Measurements from ENCODE around the gene PLEKHF1. TPM values are rescaled to one million over a fixed set of nuclear protein-coding genes. Genes with fewer than 3 reads are reported as not detected.
A peak's percentile ranks its signal among the peaks of the same experiment; 100 is the strongest.

PLEKHF1 gene
- total and polyA plus RNA-seq, 11 donors = 7.8 to 46.1 (median 18.0) TPM

GRCh38 chr19:29617366-29618266 lies 47.6 kb upstream of the PLEKHF1 start:
- Histone ChIP-seq H3K36me3 (peaks cover 0 to 44% (median 39%) of the 10 kb centered on the region in 9 donors), H3K4me3 (no peak overlapping the region), H3K4me1 (peaks cover 0 to 3% (median 0%) of the 10 kb centered on the region in 12 donors), H3K27me3 (peaks cover 0 to 8% (median 0%) of the 10 kb centered on the region in 9 donors), H3K9me3 (no peaks in the 10 kb centered on the region), H3K27ac (no peak overlapping the region)
- no peak for TF ChIP-seq POLR2A (IDR thresholded peaks at IDR 0.05)
- TF ChIP-seq, protein P1, sequence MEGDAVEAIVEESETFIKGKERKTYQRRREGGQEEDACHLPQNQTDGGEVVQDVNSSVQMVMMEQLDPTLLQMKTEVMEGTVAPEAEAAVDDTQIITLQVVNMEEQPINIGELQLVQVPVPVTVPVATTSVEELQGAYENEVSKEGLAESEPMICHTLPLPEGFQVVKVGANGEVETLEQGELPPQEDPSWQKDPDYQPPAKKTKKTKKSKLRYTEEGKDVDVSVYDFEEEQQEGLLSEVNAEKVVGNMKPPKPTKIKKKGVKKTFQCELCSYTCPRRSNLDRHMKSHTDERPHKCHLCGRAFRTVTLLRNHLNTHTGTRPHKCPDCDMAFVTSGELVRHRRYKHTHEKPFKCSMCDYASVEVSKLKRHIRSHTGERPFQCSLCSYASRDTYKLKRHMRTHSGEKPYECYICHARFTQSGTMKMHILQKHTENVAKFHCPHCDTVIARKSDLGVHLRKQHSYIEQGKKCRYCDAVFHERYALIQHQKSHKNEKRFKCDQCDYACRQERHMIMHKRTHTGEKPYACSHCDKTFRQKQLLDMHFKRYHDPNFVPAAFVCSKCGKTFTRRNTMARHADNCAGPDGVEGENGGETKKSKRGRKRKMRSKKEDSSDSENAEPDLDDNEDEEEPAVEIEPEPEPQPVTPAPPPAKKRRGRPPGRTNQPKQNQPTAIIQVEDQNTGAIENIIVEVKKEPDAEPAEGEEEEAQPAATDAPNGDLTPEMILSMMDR (IDR thresholded peaks at IDR 0.05) = no peak
- DNase-seq (peak in 1 of 5 donors; percentile 12), ATAC-seq (no peak)
- intact Hi-C loops (cut with DNase I) = loop anchor here in 1 of 10 donors (10.0 kb wide), 1 partner anchor 257 kb away; no protein-coding TSS in a partner anchor
- WGBS, 4 donors = 83 to 88% (median 85%) methylated on average over 11 to 16 of the region's 16 CpGs

DNA sequence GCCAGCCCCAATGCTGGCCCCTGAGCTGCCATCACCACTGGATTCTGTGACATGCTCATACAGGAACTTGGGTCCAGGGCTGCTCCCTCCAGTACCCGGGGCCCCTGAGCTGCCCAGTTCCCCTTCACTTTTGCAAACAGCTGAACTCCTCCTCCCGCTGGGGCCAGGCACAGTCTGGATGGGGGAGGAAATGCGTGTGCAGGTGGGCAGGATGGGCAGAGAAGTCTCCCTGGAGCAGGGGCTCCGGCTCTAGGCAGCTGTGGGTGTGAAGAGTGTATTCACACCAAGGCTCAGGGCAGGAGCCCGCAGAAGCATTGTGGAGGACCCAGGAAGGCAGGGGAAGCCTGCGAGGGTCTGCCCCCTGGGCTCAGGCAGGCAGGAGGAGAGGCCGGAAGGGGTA lies 46.8 kb upstream of the PLEKHF1 start:
- intact Hi-C loops (cut with DNase I) = loop anchor here in 1 of 10 donors (10.0 kb wide), 1 partner anchor 256 kb away; no protein-coding TSS in a partner anchor
- DNase-seq = peak in 1 of 5 donors; percentile 6
- peaks cover 0 to 35% (median 30%) of the 10 kb centered on the region in 9 donors for H3K36me3 ChIP-seq

GRCh38 chr19:29618871-29619270 lies 46.4 kb upstream of the PLEKHF1 start:
- Histone ChIP-seq H3K4me3 (no peak overlapping the region), H3K27ac (no peak overlapping the region), H3K9me3 (no peaks in the 10 kb centered on the region), H3K36me3 (peaks cover 0 to 31% (median 26%) of the 10 kb centered on the region in 9 donors), H3K4me1 (peaks cover 0 to 7% (median 0%) of the 10 kb centered on the region in 12 donors), H3K27me3 (peaks cover 0 to 10% (median 0%) of the 10 kb centered on the region in 9 donors)
- ATAC-seq (no peak), DNase-seq (no peak)
- intact Hi-C loops (cut with DNase I) = loop anchor here in 1 of 10 donors (10.0 kb wide), 1 partner anchor 256 kb away; no protein-coding TSS in a partner anchor
- no peak for TF ChIP-seq POLR2A (IDR thresholded peaks at IDR 0.05)
- TF ChIP-seq, protein P1 (IDR thresholded peaks at IDR 0.05) = no peak
- WGBS, 4 donors = 64 to 75% (median 68%) methylated on average over 7 of the region's 7 CpGs

More for the DNA sequence above, 46.8 kb upstream of the PLEKHF1 start:
- no peaks in the 10 kb centered on the region for H3K9me3 ChIP-seq
- H3K27me3 ChIP-seq = peaks cover 0 to 10% (median 0%) of the 10 kb centered on the region in 9 donors
- WGBS, 4 donors = 79 to 87% (median 80%) methylated on average over 7 of the region's 7 CpGs
- TF ChIP-seq, protein P1 (IDR thresholded peaks at IDR 0.05) = no peak
- no peak for TF ChIP-seq POLR2A (IDR thresholded peaks at IDR 0.05)
- H3K4me1 ChIP-seq = peaks cover 0 to 7% (median 0%) of the 10 kb centered on the region in 12 donors
- no peak for ATAC-seq
- no peak overlapping the region for H3K27ac ChIP-seq
- H3K4me3 ChIP-seq = no peak overlapping the region

DNA sequence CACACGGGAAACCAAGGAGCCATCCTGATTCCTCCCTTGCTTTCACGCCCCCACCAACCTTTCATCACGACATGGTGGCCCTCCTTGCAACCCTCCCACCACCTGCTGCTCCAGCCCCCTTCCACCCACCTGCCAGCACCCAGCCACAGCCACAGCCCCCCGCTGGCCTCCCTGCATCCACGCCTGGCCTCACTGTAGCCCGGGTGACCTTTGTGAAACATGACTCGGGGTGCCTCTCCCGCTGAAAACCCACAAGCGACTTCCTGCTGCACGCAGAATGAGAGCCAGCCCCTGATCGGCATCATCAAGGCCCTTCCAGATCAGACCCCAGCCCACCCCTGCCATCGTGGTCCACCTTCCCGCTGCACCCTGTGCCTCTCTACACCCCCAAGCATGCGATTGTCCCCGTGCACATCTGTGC lies 44.3 kb upstream of the PLEKHF1 start:
- no peak overlapping the region for H3K4me3 ChIP-seq
- ATAC-seq (no peak), DNase-seq (peak in 1 of 5 donors; percentile 22)
- 55 to 77% (median 74%) methylated on average over 15 of the region's 15 CpGs for WGBS, 4 donors
- H3K27me3 ChIP-seq = peaks cover 0 to 10% (median 0%) of the 10 kb centered on the region in 9 donors
- intact Hi-C loops (cut with DNase I) = no loop called here
- no peaks in the 10 kb centered on the region for H3K9me3 ChIP-seq
- no peak for TF ChIP-seq POLR2A (IDR thresholded peaks at IDR 0.05)
- TF ChIP-seq, protein P1 (IDR thresholded peaks at IDR 0.05) = no peak
- H3K27ac ChIP-seq = no peak overlapping the region
- peaks cover 0 to 7% (median 0%) of the 10 kb centered on the region in 12 donors for H3K4me1 ChIP-seq
- peaks cover 0 to 11% (median 5%) of the 10 kb centered on the region in 9 donors for H3K36me3 ChIP-seq
